Colon (tissue), 2 donors: ENCODE data around the gene CASP7.
"Not testable (repeated sequence)": the region's sequence is repeated elsewhere in the genome, so short reads cannot be mapped to it uniquely, and the experiment has no call there.

ENCODE experiments used
- FAIRE-seq: peaks from 2 replicates; lab custom pipeline; 2012; peaks lifted over from hg19 to GRCh38; lab: Jason Lieb, UNC
- donor health status: control.
- donor health status: control.

The CASP7 gene

DNA sequence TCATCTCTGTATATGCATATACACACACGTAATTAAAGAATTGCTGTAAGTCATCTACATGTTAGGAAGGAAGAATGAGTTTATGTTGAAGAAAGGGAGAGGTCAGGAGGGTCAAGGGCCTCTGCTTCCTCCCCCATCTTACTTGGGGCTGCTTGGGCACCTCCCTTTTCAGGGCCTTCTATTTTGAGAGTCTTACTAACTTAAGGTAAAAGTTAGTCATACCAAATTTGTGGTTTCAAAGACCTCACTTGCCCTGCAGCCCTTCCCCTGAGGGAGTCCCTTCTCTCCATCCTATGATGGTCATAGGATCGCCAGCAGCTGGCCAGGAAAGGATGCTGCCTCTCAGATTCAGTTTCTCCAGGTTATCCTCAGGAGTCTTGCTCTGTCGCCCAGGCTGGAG, 74.4 kb downstream of the CASP7 start:
- no peak for FAIRE-seq

DNA sequence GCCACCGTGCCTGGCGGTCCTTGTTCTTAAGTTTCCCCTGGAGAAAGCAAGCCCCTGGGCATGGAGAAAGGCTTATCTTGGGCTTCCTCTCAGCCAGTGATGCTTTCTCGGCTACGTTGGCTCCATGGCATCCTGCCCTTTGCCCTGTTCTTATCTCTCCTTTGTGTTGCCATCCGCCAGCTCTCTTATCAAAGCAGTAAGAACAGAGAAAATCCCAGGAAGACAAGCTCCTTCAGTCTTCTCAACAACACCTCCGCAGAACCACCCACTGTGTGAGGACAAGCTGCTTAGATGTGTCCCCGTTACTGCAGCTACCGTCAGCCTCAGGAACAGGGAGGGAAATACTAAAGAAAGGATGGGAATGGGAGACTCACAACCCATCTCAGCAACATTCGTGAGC, 75.1 kb downstream of the CASP7 start:
- no peak for FAIRE-seq

DNA sequence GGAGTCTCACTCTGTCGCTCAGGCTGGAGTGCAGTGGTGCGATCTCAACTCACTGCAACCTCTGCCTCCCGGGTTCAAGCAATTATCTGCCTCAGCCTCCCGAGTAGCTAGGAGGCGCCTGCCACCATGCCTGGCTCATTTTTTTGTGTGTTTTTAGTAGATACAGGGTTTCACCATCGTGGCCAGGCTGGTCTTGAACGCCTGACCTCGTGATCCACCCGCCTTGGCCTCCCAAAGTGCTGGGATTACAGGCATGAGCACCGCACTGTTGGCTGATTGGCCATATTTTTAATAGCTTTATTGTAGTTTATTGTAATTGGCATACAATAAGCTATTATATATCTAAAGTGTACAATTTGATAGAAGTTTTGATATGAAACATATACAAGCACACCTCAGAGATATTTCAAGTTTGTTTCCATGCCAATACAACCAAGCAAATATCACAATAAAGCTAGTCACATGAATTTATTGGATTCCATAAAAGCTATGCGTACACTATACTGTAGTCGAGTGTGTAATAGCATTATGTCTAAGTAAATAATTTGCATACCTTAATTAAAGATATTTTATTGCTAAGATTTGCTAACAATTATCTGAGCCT, 77.3 kb downstream of the CASP7 start:
- peak; percentile 90 for FAIRE-seq

DNA sequence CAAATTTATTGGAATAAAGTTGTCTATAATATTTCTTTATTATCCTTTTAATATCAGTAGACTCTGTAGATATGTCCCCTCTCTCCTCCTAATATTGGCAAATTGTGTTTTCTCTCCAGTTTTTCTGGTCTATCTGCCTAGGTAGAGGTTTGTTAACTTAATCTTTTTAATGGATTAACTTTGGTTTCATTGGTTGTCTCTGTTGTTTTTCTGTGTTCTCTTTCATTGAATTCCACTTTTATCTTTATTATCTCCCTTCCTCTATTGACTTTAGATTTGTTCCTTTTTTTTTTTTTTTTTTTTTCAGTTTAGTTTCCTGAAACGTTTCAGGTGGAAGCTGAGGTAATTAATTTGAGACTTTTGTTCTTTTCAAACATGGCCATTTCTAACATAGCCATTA, 82.4 kb downstream of the CASP7 start:
- FAIRE-seq: no peak

DNA sequence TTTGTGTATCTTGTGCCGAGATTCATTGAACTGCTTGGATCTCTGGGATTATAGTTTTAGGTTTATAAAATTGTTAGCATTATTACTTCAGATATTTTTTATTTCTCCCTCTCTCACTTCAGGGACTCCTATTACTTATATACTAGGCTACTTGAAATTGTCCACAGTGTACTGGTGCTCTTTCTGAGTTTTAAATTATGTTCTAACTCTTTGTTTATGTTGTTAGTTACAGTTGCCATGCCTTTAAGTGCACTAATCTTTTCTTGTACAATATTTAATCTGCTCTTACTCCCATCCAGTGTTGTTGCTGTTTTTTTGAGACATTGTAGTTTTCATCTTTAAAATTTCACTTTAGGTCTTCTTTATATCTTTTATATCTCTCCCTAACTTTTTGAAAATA, 84.9 kb downstream of the CASP7 start:
- FAIRE-seq: no peak

DNA sequence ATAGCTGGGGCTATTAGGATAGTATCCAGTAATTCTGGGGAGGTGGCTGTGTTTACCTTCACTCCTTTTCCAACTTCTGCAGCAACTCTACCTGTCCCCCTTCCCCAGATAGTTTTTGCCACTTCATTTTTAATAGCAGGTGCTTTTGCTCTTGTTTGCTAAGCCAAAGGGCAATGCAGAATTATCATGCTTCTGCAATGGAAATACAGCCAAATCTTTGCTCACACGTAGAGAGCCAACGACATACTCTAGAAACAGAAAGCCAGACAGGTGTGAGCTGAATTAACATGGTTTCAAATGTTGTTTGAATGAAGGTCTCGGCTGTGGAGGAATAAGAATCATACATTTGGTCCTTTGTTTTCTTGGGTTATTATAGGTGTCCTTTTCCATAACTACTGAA, 86.2 kb downstream of the CASP7 start:
- no peak for FAIRE-seq

DNA sequence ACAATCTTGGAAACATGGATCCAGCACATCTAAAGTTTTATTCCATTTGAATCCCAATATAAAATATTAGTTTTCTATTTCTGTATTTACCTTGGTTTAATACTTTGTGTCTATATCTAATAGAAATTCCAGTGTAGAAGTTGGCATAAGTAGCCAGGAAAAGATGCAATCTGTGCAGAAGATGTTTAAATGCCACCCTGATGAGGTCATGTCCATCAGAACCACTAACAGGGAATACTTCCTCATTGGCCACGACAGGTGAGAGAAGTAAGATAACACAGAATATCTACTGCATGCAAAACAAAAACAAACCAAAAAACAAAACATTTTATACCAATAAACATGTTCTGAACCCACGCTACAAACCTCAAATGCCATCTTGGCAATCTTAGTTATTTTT, 87.5 kb downstream of the CASP7 start:
- no peak for FAIRE-seq

DNA sequence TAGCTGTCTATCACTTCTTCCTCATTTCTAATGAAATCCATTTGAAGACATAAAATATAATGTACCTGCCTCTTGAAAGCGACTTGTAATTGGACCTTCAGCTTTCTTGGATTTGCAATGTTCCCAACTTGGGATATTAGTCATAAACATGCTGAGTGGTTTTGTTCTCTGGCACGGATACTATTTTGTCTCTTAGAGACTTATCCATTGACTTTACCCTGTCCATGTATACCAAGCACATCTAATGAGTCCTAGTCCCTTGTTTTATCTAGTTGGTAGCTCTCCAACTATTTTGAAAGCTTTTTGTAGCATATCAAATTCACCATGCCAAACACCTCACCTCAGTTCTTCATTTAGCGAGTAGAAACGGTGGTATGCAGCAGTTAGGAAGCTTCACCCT, 90.6 kb downstream of the CASP7 start:
- no peak for FAIRE-seq

DNA sequence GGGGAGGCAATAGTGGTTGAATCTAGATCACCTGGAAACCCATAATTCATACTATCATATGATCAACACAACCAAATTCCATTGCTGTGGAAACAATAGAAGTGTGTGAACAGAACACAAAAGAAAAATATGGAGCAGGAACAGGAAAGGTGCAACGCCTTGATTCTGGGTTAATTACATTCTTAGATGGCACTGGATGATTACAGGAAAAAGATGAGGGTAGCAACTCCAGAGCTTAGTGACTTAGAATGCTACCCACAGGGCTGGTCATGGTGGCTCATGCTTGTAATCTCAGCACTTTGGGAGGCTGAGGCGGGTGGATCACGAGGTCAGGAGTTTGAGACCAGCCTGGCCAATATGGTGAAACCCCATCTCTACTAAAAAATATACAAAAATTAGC, 91.4 kb downstream of the CASP7 start:
- FAIRE-seq: not testable (repeated sequence)

DNA sequence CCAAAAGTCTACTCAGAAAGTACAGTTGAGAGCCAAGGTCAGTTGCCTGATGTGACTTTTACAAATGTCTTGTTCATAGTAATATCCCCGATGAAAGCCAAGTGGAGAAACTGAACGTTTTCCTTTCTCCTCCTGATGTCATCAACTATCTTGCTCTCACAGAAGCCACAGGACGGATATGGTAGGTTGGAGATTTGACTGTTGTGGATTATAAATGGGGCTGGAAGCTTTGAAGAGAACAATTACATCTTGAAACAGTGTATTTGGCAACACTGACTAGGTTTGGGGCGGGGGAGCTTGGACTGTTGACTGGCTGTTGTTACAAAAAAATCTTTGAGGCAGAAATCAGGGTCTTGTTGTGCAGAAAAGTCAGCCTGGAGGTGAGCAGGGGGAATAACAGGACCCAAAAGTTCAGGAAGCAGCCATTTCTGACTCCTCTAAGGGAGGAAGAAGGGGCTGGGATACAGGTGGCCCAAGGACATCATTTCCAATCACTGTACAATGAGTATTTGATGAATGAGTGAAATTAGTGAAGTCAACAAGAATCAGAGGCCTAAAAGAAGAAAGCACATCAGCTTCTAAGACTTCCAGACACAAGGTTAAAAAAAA, 96.1 kb downstream of the CASP7 start:
- FAIRE-seq: no peak

DNA sequence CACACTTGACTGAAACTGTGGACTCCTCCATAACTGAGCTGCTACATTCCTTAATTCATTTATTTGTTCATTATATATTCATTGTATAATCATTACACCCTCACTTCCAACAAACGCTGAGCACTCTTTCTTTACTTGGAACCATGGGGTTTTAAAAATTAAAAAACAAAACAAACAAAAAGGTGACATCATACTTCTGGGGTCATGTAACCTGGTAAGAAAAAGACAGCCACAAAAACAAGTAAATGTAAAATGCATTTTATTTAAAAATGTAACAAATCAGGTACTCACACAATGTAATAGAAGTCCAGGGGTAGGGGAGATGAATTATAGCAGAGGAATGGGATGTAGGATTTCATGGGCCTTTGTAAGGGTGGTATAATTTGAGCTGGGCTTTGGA, 96.8 kb downstream of the CASP7 start:
- FAIRE-seq: no peak
